Esophagus squamous epithelium (tissue), 5 donors: ENCODE data around the gene TLR5. TPM values are rescaled to one million over a fixed set of nuclear protein-coding genes. Genes with fewer than 3 reads are reported as not detected.

ENCODE experiments used
- DNase-seq: peaks from one replicate; lab custom pipeline; 2025; lab: John Stamatoyannopoulos, UW
- H3K27ac ChIP-seq, 4 donors: fragments of 200-600 bp; sonication (generic); one replicate each; pipeline ENCODE4 v1.5.1; 2016 to 2019; ENCODE audit warnings: mild to moderate bottlenecking in 1 of 4
- H3K27me3 ChIP-seq, 4 donors: fragments of 200-600 bp; sonication (generic); 1 replicate in 3 of 4; 2 replicates in 1 of 4; pipeline versions ENCODE4 v1.5.1 to v1.6.0; 2017 to 2021; ENCODE audit warnings: antibody characterized with exemption in 1 of 4
- H3K36me3 ChIP-seq, 3 donors: fragments of 200-600 bp; sonication (generic); one replicate each; pipeline ENCODE4 v1.5.1; 2016 to 2019
- H3K4me1 ChIP-seq, 3 donors: fragments of 200-600 bp; sonication (generic); one replicate each; pipeline ENCODE4 v1.5.1; 2017 to 2019
- H3K4me3 ChIP-seq, 4 donors: fragments of 200-600 bp; sonication (generic); 1 replicate in 3 of 4; 2 replicates in 1 of 4; pipeline ENCODE4 v1.5.1; 2016 to 2019; ENCODE audit warnings: mild to moderate bottlenecking in 2 of 4, moderate library complexity in 1 of 4
- H3K9me3 ChIP-seq, 3 donors: fragments of 200-600 bp; sonication (generic); one replicate each; pipeline ENCODE4 v1.5.1; 2016 to 2019
- CTCF ChIP-seq, 6 experiments: fragments of 450-650 bp in 4 of 6; fragments of 200-600 bp in 2 of 6; sonication (generic) in 2 of 6; IDR thresholded peaks; one replicate each; pipeline ENCODE4 v1.5.1; 2016 to 2019; ENCODE audit warnings: antibody characterized with exemption in 6 of 6, mild to moderate bottlenecking in 4 of 6, moderate library complexity in 4 of 6
- POLR2A ChIP-seq, 4 donors: fragments of 450-650 bp; IDR thresholded peaks; one replicate each; pipeline ENCODE4 v1.6.1; 2017; ENCODE audit warnings: antibody characterized with exemption in 4 of 4, mild to moderate bottlenecking in 4 of 4, moderate library complexity in 3 of 4
- WGBS, 2 donors: methylation state at CpG; one replicate each; pipeline ENCODE4 v1.1.5; 2018; 5-methylcytosine and 5-hydroxymethylcytosine counted together
- intact Hi-C: fragments of 100-400 bp; cut with DNase I; formaldehyde crosslinking; loops from one replicate; pipeline ENCODE4 v1.15.0; 2022
- total RNA-seq, 4 donors: library from RNA; depleted of rRNA; stranded (reverse); fragments of >200 nt; gene quantifications; one replicate each; pipeline ENCODE4 v1.1.0, GENCODE V29; 2016
- donor health status: DM: yes; HTN: yes; CAD: no.

The TLR5 gene
- total RNA-seq, 4 donors from 2014 or later = 5.1 to 9.3 (median 9.2) TPM

- H3K27ac ChIP-seq = no peak overlapping the region
- no peak overlapping the region for H3K4me3 ChIP-seq
- H3K27me3 ChIP-seq = no peaks in the 10 kb centered on the region
- H3K36me3 ChIP-seq = no peaks in the 10 kb centered on the region
- intact Hi-C loops = loop anchor here (10.0 kb wide), 2 partner anchors 354 to 624 kb away; partner anchors contain the start of gene FAM177B
- 69 to 78% methylated on average over 11 of the region's 11 CpGs for WGBS, 2 donors
- H3K4me1 ChIP-seq = peaks cover 0 to 12% (median 0%) of the 10 kb centered on the region in 3 donors
- H3K9me3 ChIP-seq = no peaks in the 10 kb centered on the region
- no peak for DNase-seq
- TF ChIP-seq CTCF (IDR thresholded peaks at IDR 0.05) (no peak), POLR2A (IDR thresholded peaks at IDR 0.05) (no peak)
Observed at GRCh38 chr1:223089250-223089649, 53.8 kb downstream of the TLR5 start.

GRCh38 chr1:223088713-223089240, 54.3 kb downstream of the TLR5 start:
- WGBS, 2 donors = 85 to 97% methylated on average over 13 of the region's 13 CpGs
- no peak overlapping the region for H3K27ac ChIP-seq
- H3K4me1 ChIP-seq = peaks cover 0 to 12% (median 0%) of the 10 kb centered on the region in 3 donors

GRCh38 chr1:223087291-223088255, 55.5 kb downstream of the TLR5 start:
- H3K27me3 ChIP-seq = no peaks in the 10 kb centered on the region
- TF ChIP-seq CTCF (IDR thresholded peaks at IDR 0.05) (no peak), POLR2A (IDR thresholded peaks at IDR 0.05) (no peak)
- intact Hi-C loops = loop anchor here (10.0 kb wide), 2 partner anchors 353 to 623 kb away; partner anchors contain the start of gene FAM177B
- H3K4me1 ChIP-seq = peaks cover 0 to 12% (median 0%) of the 10 kb centered on the region in 3 donors
- H3K4me3 ChIP-seq = no peak overlapping the region
- H3K36me3 ChIP-seq = no peaks in the 10 kb centered on the region
- 58 to 59% methylated on average over 10 of the region's 10 CpGs for WGBS, 2 donors
- H3K27ac ChIP-seq = peak overlapping the region in 3 of 4 donors; percentile 14 to 30 (median 26)
- DNase-seq = no peak
- H3K9me3 ChIP-seq = no peaks in the 10 kb centered on the region

More at GRCh38 chr1:223088713-223089240, 54.3 kb downstream of the TLR5 start:
- H3K9me3 ChIP-seq = no peaks in the 10 kb centered on the region
- no peaks in the 10 kb centered on the region for H3K27me3 ChIP-seq
- H3K4me3 ChIP-seq = no peak overlapping the region
- H3K36me3 ChIP-seq = no peaks in the 10 kb centered on the region
- no peak for DNase-seq
- intact Hi-C loops = loop anchor here (10.0 kb wide), 2 partner anchors 354 to 624 kb away; partner anchors contain the start of gene FAM177B
- TF ChIP-seq POLR2A (IDR thresholded peaks at IDR 0.05) (no peak), CTCF (IDR thresholded peaks at IDR 0.05) (no peak)

GRCh38 chr1:223084464-223084866, 58.6 kb downstream of the TLR5 start:
- TF ChIP-seq POLR2A (IDR thresholded peaks at IDR 0.05) = no peak
- TF ChIP-seq CTCF (IDR thresholded peaks at IDR 0.05) = no peak
- DNase-seq = no peak
- WGBS, 2 donors = 88 to 95% methylated on average over 6 to 8 of the region's 8 CpGs
- H3K4me1 ChIP-seq = peaks cover 0 to 16% (median 0%) of the 10 kb centered on the region in 3 donors
- no peak overlapping the region for H3K4me3 ChIP-seq
- H3K27ac ChIP-seq = no peak overlapping the region
- no peaks in the 10 kb centered on the region for H3K27me3 ChIP-seq
- H3K9me3 ChIP-seq = no peaks in the 10 kb centered on the region
- intact Hi-C loops = loop anchor here (5.0 to 10.0 kb wide), 3 partner anchors 292 to 620 kb away; partner anchors contain the start of gene FAM177B
- H3K36me3 ChIP-seq = no peaks in the 10 kb centered on the region
